Type B pancreatic cell (in vitro differentiated cells): ENCODE data around the gene NUDT14. TPM values are rescaled to one million over a fixed set of nuclear protein-coding genes. Genes with fewer than 3 reads are reported as not detected.

Experiments
- DNase-seq: peaks from one replicate; pipeline ENCODE4 v3.0.0; 2021; ENCODE audit warnings: mixed read lengths; ENCODE audit not compliant: unreplicated experiment; ENCODE audit errors: extremely low spot score
- H3K27ac Mint-ChIP-seq: 2 replicates; pipeline ENCODE4 v1.8.0; 2021; ENCODE audit warnings: mild to moderate bottlenecking, mixed read lengths
- H3K27me3 Mint-ChIP-seq: 2 replicates; pipeline ENCODE4 v1.8.0; 2021; ENCODE audit warnings: mixed read lengths
- H3K36me3 Mint-ChIP-seq: 2 replicates; pipeline ENCODE4 v1.8.0; 2021; ENCODE audit warnings: mixed read lengths
- H3K4me1 Mint-ChIP-seq: one replicate; pipeline ENCODE4 v1.8.0; 2021; ENCODE audit warnings: mixed read lengths; ENCODE audit not compliant: unreplicated experiment
- H3K4me3 Mint-ChIP-seq: 2 replicates; pipeline ENCODE4 v1.8.0; 2021; ENCODE audit warnings: mild to moderate bottlenecking, mixed read lengths
- H3K9me3 Mint-ChIP-seq: 2 replicates; pipeline ENCODE4 v1.8.0; 2021; ENCODE audit warnings: mixed read lengths
- long read RNA-seq: library from polyadenylated mRNA; unstranded; transcript quantifications from one replicate; pipeline ENCODE4 v2.0.0, GENCODE V29; 2020
- total RNA-seq: library from RNA; stranded (reverse); gene quantifications from 2 replicates; pipeline ENCODE4 v1.2.1, GENCODE V29; 2021; ENCODE audit warnings: low replicate concordance
- TF ChIP-seq, protein P1 (sequence below): fragments of 200-600 bp; sonication (generic); conservative IDR thresholded peaks from 2 replicates; pipeline ENCODE4 v1.5.0; 2021; ENCODE audit warnings: antibody characterized with exemption, mild to moderate bottlenecking

The NUDT14 gene
- 33.3 and 49.6 TPM in 2 replicates for total RNA-seq
- long read RNA-seq, result 0 reads

DNA sequence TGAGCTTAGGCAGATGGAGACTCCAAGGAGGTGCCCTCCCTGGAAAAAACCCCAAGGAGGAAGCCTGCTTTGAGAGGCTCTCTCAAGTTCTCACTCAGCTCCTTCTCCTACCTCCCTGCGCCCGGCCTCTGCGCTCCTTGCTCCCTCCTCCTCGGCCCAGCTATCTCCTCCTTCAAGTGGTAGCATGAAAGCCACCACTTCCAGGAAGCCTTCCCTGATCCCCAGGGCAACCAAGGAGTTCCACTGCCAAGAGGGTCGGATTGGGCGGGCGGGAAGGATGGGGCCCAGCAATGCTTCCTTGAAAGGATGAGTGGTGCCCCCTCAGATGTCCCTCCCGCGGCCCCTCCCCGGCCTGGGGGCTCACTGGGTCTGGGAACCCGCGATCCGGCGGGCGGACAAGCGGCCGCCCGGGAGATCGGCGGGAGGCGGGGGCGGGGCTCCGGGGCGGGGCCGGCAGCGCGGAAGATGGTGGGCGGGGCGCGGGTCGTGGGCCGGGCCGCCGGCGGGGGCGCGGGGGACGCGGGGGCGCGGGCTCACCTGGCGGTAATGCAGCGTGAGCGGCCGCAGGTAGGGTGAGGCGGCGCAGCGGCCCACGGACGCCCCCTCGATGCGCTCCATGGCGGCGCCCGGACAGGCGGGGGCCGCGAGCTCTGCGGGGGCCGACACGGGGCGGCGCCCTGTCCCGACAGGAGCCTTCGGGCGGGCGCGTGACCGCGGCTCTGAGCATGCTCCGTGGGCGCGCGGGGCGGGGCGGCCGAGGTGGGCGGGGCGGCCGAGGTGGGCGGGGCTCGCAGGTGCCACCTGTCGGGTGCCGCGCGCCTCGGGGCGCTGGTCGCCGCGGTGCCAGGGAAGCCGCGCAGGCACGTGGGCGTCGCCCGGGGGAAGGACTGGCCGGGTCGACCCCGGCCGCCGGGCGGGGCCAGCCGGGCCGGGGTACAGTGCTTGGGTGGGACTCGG lies at the start of gene NUDT14:
Gene NUDT14, minus strand, starts transcription at position 721 of the 957 bp plus-strand sequence. Its CDS starts 103 bp downstream, at position 618.
- DNase-seq, result peak; percentile 90
- H3K9me3 Mint-ChIP-seq, result no peaks in the 10 kb centered on the region
- H3K27ac Mint-ChIP-seq, result peak within 1 kb of the TSS; percentile 77
- H3K4me1 Mint-ChIP-seq, result no peaks in the 10 kb centered on the region
- H3K27me3 Mint-ChIP-seq, result peaks cover 5% of the 10 kb centered on the region
- H3K4me3 Mint-ChIP-seq, result peak within 1 kb of the TSS; percentile 82
- TF ChIP-seq, protein P1, sequence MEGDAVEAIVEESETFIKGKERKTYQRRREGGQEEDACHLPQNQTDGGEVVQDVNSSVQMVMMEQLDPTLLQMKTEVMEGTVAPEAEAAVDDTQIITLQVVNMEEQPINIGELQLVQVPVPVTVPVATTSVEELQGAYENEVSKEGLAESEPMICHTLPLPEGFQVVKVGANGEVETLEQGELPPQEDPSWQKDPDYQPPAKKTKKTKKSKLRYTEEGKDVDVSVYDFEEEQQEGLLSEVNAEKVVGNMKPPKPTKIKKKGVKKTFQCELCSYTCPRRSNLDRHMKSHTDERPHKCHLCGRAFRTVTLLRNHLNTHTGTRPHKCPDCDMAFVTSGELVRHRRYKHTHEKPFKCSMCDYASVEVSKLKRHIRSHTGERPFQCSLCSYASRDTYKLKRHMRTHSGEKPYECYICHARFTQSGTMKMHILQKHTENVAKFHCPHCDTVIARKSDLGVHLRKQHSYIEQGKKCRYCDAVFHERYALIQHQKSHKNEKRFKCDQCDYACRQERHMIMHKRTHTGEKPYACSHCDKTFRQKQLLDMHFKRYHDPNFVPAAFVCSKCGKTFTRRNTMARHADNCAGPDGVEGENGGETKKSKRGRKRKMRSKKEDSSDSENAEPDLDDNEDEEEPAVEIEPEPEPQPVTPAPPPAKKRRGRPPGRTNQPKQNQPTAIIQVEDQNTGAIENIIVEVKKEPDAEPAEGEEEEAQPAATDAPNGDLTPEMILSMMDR, result no peak
- no peaks in the 10 kb centered on the region for H3K36me3 Mint-ChIP-seq

DNA sequence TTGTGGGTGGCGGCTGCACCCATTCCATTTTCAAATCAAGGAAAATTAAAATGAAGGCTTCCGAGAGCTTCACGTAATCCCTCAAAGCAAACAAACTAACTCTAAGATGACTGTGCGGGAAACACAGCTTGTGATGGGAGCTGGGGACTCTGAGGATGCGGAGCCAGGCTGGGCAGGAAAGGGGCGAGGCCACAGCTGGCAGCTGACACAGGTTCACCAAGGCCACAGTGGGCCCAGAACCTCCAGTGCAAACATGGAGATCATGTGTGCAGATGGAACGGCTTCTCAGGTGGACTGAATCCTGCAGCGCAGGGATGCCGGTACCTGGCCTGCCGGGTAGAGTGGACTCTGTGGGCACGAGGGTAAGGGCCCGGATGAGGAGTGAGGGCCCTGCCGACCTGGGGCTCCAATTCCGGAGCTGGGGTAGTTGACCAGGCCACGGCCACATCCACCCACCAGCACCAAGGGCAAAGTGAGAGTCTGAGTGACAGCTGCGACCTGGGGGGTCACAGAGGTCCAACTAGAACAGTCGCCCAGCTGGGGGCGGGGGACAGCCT lies 48.1 kb upstream of the NUDT14 start:
- Mint-ChIP-seq H3K36me3 (peaks cover 5% of the 10 kb centered on the region), H3K4me3 (no peak overlapping the region), H3K9me3 (no peaks in the 10 kb centered on the region), H3K27ac (no peak overlapping the region), H3K4me1 (peaks cover 5% of the 10 kb centered on the region), H3K27me3 (no peaks in the 10 kb centered on the region)
- TF ChIP-seq, protein P1, result no peak
- DNase-seq, result no peak

DNA sequence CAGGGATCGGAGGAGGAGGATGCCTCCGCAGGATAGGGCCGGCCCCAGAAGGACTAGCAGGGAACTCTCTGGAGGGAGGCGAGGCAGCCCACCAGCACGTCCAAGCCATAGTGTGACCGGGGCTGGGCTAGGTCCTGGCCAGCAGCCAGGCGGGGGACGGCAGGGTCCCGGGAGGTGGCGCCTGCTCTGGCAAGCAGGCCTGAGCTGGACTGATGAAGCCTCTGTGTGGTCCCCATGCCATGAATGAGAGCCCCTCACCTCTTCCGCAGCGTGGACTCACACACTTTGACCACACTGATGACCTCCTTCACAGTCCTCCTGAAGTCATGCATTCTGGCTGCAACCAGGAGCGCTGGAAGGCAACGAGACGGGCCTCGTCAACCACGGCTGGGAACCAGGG lies 47.5 kb upstream of the NUDT14 start:
- H3K27ac Mint-ChIP-seq, result no peak overlapping the region
- H3K4me3 Mint-ChIP-seq, result no peak overlapping the region
- DNase-seq, result no peak
- H3K9me3 Mint-ChIP-seq, result no peaks in the 10 kb centered on the region
- peaks cover 5% of the 10 kb centered on the region for H3K36me3 Mint-ChIP-seq
- no peaks in the 10 kb centered on the region for H3K27me3 Mint-ChIP-seq
- H3K4me1 Mint-ChIP-seq, result peaks cover 8% of the 10 kb centered on the region
- TF ChIP-seq, protein P1, result no peak

DNA sequence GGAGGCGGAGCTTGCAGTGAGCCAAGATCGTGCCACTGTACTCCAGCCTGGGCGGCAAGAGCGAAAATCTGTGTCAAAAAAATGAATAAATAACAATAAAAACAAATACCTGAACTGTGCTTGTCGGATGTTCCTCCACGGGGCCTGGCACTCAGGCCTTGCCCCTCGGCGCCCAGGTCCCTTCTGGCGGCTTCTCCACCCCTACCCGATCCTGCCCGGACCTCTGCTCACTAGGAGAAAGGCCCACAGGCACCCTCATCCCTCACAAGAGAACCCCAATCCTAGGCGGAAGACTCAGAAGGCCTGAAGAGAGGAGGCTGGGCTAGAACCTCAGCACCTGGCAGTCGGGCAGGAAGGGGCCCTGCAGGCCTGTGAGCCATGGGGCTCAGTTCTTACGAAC lies 46.2 kb upstream of the NUDT14 start:
- Mint-ChIP-seq H3K27me3 (no peaks in the 10 kb centered on the region), H3K4me3 (no peak overlapping the region), H3K9me3 (no peaks in the 10 kb centered on the region), H3K4me1 (peaks cover 14% of the 10 kb centered on the region), H3K36me3 (peaks cover 11% of the 10 kb centered on the region), H3K27ac (no peak overlapping the region)
- DNase-seq, result no peak
- TF ChIP-seq, protein P1, result no peak

DNA sequence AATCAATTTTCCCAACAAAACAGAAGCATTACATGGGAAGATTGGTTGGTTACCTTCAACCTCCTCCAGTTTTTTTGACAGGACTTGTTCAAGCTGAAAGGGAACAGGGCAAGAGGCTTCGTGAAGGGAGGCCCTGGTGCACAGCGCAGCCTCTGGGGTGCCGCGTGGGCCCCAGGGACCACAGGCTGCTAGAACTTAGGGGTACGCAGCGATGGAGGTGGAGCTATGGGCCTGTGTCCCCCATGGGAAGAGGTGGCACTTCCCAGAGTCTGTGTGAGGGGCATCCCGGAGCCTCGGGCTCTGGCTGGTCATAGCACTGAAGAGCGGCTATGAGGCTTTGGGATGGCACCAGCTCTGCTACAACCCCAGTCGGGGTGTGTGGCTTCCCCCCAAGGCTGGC lies 45.1 kb upstream of the NUDT14 start:
- DNase-seq, result no peak
- H3K9me3 Mint-ChIP-seq, result no peaks in the 10 kb centered on the region
- peaks cover 18% of the 10 kb centered on the region for H3K36me3 Mint-ChIP-seq
- H3K4me1 Mint-ChIP-seq, result peaks cover 14% of the 10 kb centered on the region
- H3K4me3 Mint-ChIP-seq, result no peak overlapping the region
- no peak overlapping the region for H3K27ac Mint-ChIP-seq
- H3K27me3 Mint-ChIP-seq, result no peaks in the 10 kb centered on the region
- TF ChIP-seq, protein P1, result no peak
